GM13976 (cell line): Measurements from ENCODE around the gene PSMC3.

Experiments used
- DNase-seq: peaks from one replicate; pipeline ENCODE4 v3.0.0; 2012; ENCODE audit warnings: low spot score
- in situ Hi-C: fragments of 300-500 bp; cut with MboI; formaldehyde crosslinking; loops from one replicate; pipeline ENCODE4 v1.12.0; 2022; ENCODE audit warnings: low sequenced_read_pairs, mixed read lengths, inconsistent platforms; ENCODE audit not compliant: unreplicated experiment
- TF ChIP-seq, protein P1 (sequence below): IDR thresholded peaks from 2 replicates; pipeline ENCODE4 v1.5.1; 2012; ENCODE audit warnings: borderline replicate concordance, mild to moderate bottlenecking; ENCODE audit not compliant: insufficient read depth; ENCODE audit errors: extremely low read depth, missing control alignments, control extremely low read depth

PSMC3 gene

DNA sequence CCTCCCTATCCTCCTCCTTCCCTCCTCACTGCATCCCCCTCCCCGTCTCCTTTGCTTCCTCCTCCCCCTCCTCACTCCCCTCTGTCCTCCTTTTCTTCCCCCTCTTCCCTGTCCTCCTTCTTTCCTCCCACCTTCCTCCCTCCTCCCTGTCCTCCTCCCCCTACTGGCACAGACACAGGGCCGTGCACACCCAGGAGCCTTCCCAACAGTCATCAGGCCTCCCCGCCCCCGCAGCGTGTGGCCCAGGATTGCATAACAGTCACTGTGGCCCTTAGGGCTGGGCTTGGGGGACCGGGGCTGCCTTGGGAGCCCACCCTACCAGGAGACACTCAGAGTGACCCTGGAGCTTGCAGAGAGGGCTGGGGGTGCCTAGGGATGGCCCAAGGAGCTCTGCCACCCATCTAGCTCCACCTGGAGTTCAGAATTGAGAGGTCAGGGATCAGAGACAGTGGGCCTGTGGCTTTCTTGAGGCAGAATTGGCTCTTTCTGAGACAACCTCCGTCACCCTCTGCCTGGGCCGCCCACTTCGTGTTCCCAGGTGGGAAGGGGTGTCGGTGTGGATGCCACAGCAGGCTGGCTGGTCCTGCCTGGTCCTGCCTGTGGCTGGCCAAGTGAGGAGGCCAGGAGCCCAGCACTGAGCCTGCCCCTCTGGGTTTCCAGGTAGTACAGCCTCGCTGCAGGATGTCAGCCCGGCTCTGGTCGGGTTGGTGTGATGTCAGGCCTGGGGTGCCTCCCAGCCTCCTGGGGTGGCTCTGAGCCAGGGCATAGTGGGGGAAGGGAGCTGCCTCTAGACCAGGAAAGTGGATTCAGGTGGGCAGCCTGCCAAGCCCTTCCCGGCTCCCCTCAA, 49.5 kb downstream of the PSMC3 start:
- in situ Hi-C loops, result no loop called here
- TF ChIP-seq, protein P1, sequence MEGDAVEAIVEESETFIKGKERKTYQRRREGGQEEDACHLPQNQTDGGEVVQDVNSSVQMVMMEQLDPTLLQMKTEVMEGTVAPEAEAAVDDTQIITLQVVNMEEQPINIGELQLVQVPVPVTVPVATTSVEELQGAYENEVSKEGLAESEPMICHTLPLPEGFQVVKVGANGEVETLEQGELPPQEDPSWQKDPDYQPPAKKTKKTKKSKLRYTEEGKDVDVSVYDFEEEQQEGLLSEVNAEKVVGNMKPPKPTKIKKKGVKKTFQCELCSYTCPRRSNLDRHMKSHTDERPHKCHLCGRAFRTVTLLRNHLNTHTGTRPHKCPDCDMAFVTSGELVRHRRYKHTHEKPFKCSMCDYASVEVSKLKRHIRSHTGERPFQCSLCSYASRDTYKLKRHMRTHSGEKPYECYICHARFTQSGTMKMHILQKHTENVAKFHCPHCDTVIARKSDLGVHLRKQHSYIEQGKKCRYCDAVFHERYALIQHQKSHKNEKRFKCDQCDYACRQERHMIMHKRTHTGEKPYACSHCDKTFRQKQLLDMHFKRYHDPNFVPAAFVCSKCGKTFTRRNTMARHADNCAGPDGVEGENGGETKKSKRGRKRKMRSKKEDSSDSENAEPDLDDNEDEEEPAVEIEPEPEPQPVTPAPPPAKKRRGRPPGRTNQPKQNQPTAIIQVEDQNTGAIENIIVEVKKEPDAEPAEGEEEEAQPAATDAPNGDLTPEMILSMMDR, result peak; percentile 15
- peak; percentile 72 for DNase-seq

DNA sequence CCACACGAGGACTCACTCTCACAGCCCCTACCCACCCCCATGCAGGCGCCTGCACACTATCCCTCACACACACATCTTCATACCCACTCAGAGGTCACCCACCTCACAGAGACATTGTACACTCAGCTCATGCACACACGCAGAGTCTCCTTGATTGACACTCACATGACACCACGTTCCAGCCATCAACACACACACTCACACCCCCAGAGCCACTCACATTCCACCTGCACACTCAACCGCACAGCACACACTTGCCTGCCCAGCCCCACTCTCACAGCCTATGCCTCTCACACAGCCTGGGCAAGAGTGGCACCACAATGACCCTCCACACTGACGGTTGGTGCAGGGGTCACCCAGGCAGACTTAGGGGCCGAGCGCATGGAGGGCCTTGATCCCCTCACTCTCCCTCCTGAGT, 50.1 kb downstream of the PSMC3 start:
- TF ChIP-seq, protein P1, result no peak
- in situ Hi-C loops, result no loop called here
- DNase-seq, result no peak

DNA sequence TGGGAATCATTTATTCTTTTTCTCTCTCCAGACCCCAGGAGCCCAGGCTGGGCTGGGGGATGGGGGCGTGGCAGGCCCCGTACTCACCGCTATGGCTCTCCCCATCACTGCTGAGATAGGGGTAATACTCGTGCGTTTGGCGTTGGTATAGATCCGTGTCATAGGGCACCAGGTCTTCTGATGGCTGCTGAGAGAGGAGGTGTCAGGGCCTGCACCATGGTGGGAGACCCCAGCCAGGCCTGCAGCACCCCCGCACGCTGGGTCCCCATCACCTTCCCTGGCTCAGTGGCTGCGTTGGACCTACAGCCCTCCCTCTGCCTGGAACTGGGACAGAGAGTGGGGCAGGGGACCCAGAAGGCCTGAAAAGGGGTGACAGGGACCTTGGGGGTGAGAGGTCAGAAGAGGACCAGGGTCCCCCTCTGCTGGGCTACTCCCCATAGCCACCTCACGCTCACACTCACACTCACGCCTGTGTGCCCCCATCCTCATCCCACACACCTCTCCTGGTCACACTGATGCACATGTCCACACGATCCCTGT, 50.6 kb downstream of the PSMC3 start:
- TF ChIP-seq, protein P1, result no peak
- DNase-seq, result no peak
- in situ Hi-C loops, result no loop called here

DNA sequence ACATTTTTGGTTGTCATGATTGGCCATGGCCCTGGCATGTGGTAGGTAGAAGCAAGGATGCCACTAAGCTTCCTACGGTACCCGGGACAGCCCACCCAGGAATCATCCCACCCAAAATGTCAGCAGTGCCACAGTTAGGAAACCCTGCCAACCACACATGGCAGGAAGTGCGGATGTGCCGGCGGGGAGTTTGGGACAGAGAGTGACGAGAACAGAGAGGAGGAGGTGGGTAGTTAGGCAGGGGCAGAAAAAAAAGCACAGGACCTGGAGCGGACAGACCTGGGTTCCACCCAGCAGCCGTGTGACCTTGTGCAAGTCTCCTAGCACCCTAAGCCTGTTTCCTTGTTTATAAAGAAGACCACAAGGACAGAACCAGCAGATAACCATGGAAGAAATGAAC, 51.2 kb downstream of the PSMC3 start:
- DNase-seq, result no peak
- in situ Hi-C loops, result no loop called here
- TF ChIP-seq, protein P1, result no peak

DNA sequence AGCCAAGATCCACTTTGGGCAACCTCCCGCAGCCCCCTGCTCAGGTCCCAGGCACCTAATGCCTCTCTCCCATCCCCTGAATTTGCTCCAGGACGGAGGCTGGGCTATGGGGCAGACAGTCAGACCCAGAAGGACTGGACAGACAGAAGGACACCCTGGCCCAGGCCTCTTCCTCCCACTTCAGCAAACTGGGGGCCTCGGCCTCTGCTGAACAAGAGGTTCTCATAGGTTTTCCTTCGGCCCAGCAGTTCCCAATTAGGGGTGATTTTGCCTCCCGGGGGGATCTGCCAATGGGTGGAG, 51.6 kb downstream of the PSMC3 start:
- TF ChIP-seq, protein P1, result no peak
- in situ Hi-C loops, result no loop called here
- DNase-seq, result no peak

DNA sequence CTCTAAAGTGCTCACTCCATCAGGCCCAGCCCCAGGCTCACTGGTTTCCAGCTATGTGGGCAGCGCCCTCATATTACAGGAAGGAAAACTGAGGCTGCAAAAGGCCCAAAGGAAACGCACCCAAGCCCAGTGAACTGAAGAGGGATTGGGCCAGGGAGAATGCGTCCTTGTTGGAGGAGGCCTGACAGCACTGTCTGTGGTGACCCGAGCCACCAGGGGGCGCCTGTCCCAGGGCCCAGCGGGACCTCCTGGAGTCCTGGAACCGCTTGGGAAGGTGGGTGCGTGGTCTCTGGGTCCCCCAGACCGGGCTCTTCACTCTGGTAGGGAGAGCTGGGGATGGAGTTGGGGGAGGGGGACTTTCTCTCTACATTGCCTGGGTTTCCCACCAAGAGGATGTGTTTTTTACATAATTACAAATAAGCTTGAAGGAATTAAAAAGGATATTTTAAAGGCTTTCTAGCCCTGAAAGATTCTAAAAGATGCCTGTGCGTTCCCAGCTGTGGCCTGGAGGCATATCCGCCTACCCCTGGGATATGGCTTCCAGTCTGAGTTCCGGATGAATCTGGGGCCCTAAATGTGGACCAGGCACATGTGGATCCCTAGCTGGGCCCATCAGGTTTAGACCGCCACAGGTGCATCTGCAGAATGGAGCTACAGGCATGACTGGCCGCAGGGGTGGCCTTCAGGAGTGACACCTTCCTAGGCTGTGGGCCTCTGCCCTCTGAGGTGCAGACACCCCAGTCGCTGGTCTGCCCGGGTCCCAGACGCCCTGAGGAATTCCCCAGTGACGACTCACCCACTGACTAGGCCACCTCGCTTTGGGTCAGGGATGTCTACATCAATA, 52.1 kb downstream of the PSMC3 start:
- DNase-seq, result peak; percentile 86
- in situ Hi-C loops, result no loop called here
- TF ChIP-seq, protein P1, result peak; percentile 92
